Umbilical cord (tissue), 2 donors: ENCODE measurements around the gene KIAA2012. TPM values are rescaled to one million over a fixed set of nuclear protein-coding genes. Genes with fewer than 3 reads are reported as not detected.

Experiments used
- DNase-seq: peaks from one replicate; pipeline ENCODE4 v3.0.0-alpha.2; 2015; ENCODE audit warnings: low spot score
- total RNA-seq: library from RNA; depleted of rRNA; stranded (reverse); fragments of >200 nt; gene quantifications from one replicate; pipeline ENCODE4 v1.2.3, GENCODE V29; 2014; ENCODE audit warnings: low replicate concordance; ENCODE audit not compliant: insufficient read depth

KIAA2012 gene
- total RNA-seq, result 1.7 TPM

GRCh38 chr2:202072737-202073401 lies at the start of gene KIAA2012:
KIAA2012 (plus strand) TSS chr2:202073255; CDS start chr2:202073628, 373 bp downstream.
- peak; percentile 24 for DNase-seq

DNA sequence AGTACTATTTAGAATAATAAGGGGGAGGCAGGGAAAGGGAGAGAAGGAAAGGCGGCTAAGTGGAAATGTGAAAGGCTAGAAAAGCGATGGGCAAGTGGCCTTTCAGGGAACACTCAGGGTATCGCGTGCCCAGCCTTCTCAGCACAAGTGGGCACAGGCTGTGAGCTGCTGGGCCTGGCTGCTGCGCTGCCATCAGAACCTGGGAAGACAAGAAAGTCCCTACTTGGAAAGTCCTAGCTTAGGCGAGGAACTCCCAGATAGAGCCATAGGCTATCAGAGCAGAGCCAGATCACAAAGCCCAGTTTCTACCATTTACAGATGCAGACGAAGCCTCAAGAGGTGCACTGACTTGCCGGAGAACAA lies 49.2 kb upstream of the KIAA2012 start:
- no peak for DNase-seq

DNA sequence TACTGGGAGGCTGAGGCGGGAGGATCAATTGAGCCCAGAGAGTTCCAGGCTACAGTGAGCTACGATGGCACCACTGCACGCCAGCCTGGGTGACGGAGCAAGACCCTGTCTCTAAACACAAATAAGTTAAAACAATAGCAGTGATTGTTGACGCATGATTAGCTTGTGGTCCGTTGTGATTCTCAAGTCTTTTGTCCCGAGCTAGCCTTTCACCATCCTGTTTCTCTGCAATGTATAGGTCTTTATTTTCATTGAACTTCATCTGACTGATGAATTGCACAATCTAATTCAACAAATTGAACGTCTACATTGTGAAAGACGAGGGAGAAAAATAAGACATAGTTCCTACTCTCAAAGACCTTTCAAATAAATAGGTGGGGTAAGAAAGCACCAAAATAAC lies 48.2 kb upstream of the KIAA2012 start:
- no peak for DNase-seq

- no peak for DNase-seq
Measured at GRCh38 chr2:202025816-202026215, 47.2 kb upstream of the KIAA2012 start.

GRCh38 chr2:202026507-202026906 lies 46.5 kb upstream of the KIAA2012 start:
- no peak for DNase-seq

- DNase-seq, result no peak
Measured at GRCh38 chr2:202030691-202031090, 42.4 kb upstream of the KIAA2012 start.

DNA sequence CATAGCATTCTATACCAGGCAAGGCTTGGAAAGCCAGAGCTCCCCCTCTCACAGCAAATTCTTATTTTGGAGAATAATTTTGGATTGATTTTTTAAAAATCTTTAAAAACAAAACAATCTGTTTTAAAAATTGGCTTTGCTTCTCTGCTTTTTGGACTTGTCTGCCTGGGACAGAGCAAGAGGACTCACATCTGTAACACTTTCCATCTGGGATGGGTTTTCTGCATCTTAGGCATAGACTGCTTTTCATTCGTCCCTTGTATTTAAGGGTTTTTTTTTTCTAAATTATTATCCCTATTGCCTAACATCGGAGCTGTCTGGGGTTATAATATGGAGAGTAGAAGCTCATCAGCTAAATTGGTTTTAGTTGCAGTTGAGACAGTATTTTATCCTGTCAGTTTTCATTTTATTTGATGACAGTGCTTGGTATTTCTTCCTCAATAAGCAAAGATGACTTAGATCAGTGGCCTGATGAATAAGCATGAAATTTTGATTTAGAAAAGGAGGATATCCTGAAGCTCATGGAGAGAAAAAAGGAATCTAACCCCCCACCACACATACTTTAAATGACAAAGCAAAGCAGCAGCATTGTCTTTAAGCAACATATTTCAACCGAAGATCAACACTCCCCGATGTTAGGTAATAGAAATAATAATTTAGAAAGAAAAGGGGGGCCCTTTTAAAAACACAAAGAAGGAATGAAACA lies 41.7 kb upstream of the KIAA2012 start:
- no peak for DNase-seq

DNA sequence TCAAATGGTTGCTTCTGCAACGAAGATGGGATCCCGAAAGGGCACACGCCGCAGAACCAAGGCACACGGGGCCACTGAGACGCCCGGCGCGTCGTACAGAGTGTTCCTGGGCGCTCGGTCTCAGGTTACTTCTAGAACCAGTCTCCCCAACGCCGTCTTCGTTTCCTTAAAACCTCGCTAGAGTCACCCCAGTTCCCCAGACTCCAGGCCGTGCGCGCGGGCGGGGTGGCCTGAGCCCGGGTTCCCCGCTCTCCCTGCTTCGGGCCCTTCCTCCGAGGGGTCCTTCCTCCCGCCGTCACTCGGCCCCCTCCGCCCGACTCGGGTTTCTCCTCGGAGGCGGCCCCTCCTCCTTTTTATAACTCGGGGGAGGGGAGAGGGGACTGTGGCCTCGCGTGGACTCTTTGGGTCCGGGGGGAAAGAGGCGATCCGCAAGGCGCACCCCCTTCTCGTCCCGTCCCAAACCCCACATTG lies 40.2 kb upstream of the KIAA2012 start:
- DNase-seq, result peak; percentile 81

- DNase-seq, result peak; percentile 96
Measured at GRCh38 chr2:202033317-202034248, 39.5 kb upstream of the KIAA2012 start, which contains the start of gene FZD7. FZD7 (plus strand) TSS chr2:202033855; CDS start chr2:202034648, 793 bp downstream.

- no peak for DNase-seq
Measured at GRCh38 chr2:202034249-202035088, 38.6 kb upstream of the KIAA2012 start.

DNA sequence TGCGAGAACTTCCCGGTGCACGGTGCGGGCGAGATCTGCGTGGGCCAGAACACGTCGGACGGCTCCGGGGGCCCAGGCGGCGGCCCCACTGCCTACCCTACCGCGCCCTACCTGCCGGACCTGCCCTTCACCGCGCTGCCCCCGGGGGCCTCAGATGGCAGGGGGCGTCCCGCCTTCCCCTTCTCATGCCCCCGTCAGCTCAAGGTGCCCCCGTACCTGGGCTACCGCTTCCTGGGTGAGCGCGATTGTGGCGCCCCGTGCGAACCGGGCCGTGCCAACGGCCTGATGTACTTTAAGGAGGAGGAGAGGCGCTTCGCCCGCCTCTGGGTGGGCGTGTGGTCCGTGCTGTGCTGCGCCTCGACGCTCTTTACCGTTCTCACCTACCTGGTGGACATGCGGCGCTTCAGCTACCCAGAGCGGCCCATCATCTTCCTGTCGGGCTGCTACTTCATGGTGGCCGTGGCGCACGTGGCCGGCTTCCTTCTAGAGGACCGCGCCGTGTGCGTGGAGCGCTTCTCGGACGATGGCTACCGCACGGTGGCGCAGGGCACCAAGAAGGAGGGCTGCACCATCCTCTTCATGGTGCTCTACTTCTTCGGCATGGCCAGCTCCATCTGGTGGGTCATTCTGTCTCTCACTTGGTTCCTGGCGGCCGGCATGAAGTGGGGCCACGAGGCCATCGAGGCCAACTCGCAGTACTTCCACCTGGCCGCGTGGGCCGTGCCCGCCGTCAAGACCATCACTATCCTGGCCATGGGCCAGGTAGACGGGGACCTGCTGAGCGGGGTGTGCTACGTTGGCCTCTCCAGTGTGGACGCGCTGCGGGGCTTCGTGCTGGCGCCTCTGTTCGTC lies 37.7 kb upstream of the KIAA2012 start:
- peak; percentile 77 for DNase-seq

- DNase-seq, result no peak
Measured at GRCh38 chr2:202035941-202036372, 37.1 kb upstream of the KIAA2012 start.

DNA sequence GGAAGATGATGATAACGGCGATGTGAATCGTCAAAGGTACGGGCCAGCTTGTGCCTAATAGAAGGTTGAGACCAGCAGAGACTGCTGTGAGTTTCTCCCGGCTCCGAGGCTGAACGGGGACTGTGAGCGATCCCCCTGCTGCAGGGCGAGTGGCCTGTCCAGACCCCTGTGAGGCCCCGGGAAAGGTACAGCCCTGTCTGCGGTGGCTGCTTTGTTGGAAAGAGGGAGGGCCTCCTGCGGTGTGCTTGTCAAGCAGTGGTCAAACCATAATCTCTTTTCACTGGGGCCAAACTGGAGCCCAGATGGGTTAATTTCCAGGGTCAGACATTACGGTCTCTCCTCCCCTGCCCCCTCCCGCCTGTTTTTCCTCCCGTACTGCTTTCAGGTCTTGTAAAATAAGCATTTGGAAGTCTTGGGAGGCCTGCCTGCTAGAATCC lies 36.4 kb upstream of the KIAA2012 start:
- DNase-seq, result no peak

- DNase-seq, result no peak
Measured at GRCh38 chr2:202037086-202037485, 36.0 kb upstream of the KIAA2012 start.

- DNase-seq, result peak; percentile 45
Measured at GRCh38 chr2:202038471-202039277, 34.4 kb upstream of the KIAA2012 start.

DNA sequence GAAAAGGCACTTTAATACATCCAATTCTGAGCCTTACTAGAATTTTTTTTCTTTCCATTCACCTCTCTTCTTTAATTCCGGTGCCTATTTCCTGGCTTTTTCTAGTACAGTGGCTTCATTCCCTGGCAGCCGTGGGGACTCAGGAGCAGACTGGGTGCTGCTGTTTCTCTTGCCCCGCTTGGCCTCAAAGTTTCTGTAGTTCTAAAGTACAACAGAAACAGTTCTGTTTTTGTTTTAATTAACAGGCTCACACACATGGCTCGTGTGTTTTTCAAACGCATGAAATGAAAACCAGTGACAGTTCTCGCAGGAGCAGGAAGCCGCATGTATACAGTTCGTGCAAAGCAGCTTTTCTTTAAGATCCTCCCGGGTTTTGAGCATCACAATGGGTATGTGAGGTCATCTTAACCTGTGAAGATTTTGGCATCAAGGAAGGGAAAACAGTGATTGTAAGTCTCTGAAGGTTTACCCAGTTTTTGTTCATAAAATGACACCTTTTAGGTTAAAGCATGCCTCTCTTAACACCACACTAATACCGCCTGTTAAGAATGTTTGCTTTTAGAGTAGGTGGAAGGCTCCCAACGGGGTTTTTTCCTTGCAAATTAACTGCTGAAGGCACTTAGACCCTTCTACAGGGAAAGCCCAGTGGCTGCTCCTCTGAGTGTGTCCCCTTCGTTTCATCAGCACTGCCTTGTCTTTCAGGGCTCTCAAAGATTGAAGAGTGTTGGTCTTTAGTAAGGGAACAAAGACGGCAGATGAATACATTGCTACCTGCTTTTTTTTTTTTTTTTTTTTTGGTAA lies 33.6 kb upstream of the KIAA2012 start:
- DNase-seq, result no peak

DNA sequence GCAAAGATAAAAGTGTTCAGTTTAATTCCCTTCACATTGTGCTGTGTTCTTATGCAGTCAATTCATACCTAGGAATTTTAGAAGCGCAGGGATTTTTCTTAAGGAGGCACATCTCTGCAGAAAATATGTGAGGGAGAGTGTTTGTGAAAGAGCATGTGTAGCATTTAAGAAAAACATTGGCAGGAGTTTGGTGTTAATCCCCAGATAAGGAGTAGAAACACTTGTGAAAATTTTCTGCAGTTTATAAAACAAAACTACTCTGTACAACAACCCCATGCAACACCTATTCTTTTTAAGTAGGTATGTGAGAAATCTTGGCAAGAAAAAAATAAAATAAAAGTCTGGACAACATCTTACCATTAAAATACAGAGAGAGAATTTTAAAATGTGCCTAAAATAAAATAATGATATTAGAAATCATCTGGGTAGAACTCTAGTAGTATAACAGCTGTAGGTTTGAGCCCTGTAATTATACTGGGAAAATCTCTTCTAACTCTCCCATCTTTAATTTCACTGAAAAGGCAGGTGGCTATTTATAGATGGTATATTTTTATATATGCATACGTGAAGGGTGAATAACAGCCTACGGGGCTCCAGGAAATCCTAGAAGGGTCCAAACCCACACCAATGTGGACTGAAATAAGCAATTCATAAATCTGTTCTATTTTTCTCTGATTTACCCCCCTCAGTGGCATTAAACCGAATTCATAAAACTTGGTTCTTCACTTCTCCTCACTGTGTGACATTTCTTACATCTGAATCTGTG lies 32.8 kb upstream of the KIAA2012 start:
- DNase-seq, result no peak
